ENCODE results near the gene SPATS1. TPM values are rescaled to one million over a fixed set of nuclear protein-coding genes. Genes with fewer than 3 reads are reported as not detected.

SPATS1 gene
- polyA plus RNA-seq, 3 donors = not detected

GRCh38 chr6:44390158-44390683 is 47.8 kb downstream of the SPATS1 start:
- H4K20me1 ChIP-seq (ENCODE audit: insufficient read depth, low read length) = peaks cover 68% of the 10 kb centered on the region
- no peaks in the 10 kb centered on the region for H3K9me3 ChIP-seq (replicated peaks in 1 of 2; ENCODE audit: control insufficient read depth in 1 of 2, insufficient read depth in 1 of 2, low read length in 2 of 2)
- H3K4me3 ChIP-seq (replicated peaks in 1 of 3; ENCODE audit: low read depth in 2 of 3, low read length in 3 of 3) = no peak overlapping the region
- H3K27ac ChIP-seq (ENCODE audit: low read depth in 1 of 2, low read length in 2 of 2) = no peak overlapping the region
- intact Hi-C loops (cut with micrococcal nuclease) = no loop called here
- Mint-ChIP-seq H3K9me3 (peaks cover 0 to 2% (median 0%) of the 10 kb centered on the region in 7 donors), H3K36me3 (peaks cover 51 to 56% of the 10 kb centered on the region in 2 donors), H3K27ac (no peak overlapping the region), H3K4me3 (no peak overlapping the region), H3K4me1 (peaks cover 31% of the 10 kb centered on the region), H3K27me3 (ENCODE audit: low read depth in 3 of 3) (no peaks in the 10 kb centered on the region)
- peaks cover 41 to 51% of the 10 kb centered on the region in 2 donors for H3K36me3 ChIP-seq (replicated peaks in 1 of 2; ENCODE audit: control insufficient read depth in 1 of 2, insufficient read depth in 2 of 2, low read length in 2 of 2)
- H3K79me2 ChIP-seq (ENCODE audit: insufficient read depth, low read length) = peaks cover 49% of the 10 kb centered on the region
- no peak for DNase-seq
- TF ChIP-seq CTCF (IDR thresholded peaks at IDR 0.05) = no peak
- H3K4me2 ChIP-seq (replicated peaks; ENCODE audit: extremely low read depth, low read length, poor library complexity, severe bottlenecking) = no peak overlapping the region
- no peak overlapping the region for H3K9ac ChIP-seq (ENCODE audit: insufficient read depth, low read length, poor library complexity, severe bottlenecking)
- peaks cover 24 to 28% of the 10 kb centered on the region in 2 donors for H3K4me1 ChIP-seq (ENCODE audit: control insufficient read depth in 1 of 2, insufficient read depth in 2 of 2, low read length in 2 of 2)
- H3K27me3 ChIP-seq (ENCODE audit: control insufficient read depth in 2 of 2, insufficient read depth in 2 of 2, low read length in 2 of 2) = no peaks in the 10 kb centered on the region
- no peak overlapping the region for H2AFZ ChIP-seq (ENCODE audit: insufficient read depth, low read depth, low read length, poor library complexity, severe bottlenecking)
- WGBS (ENCODE audit: insufficient coverage) = 89% methylated on average over 1 of the region's 1 CpG

Other genes with a start within 250 kb of the SPATS1 start
- gene MRPL14, start 215.2 kb upstream of the SPATS1 start, polyA plus RNA-seq = 10 to 100 TPM; 18.5 to 91.5 (median 78.2) TPM
- 10 to 100 TPM in 1 of 3 donors, 1 to 10 TPM in 2; 1.3 to 25.7 (median 1.9) TPM for gene TMEM63B, start 215.1 kb upstream of the SPATS1 start, polyA plus RNA-seq
- under 1 TPM in 1 of 3 donors, not detected in 2; 0.11 TPM for gene CAPN11, start 183.8 kb upstream of the SPATS1 start, polyA plus RNA-seq
- not detected for gene MYMX, start 125.7 kb upstream of the SPATS1 start, polyA plus RNA-seq
- 10 to 100 TPM; 14.3 to 23.2 (median 15.0) TPM for gene SLC29A1, start 119.1 kb upstream of the SPATS1 start, polyA plus RNA-seq
- gene HSP90AB1, start 95.5 kb upstream of the SPATS1 start, polyA plus RNA-seq = 100 to 1,000 TPM; 119 to 242 (median 145) TPM
- 10 to 100 TPM; 17.4 to 54.0 (median 30.6) TPM for gene SLC35B2, start 85.1 kb upstream of the SPATS1 start, polyA plus RNA-seq
- 100 to 1,000 TPM in 1 of 3 donors, 10 to 100 TPM in 2; 19.9 to 108 (median 23.2) TPM for gene NFKBIE, start 77.1 kb upstream of the SPATS1 start, polyA plus RNA-seq
- gene TMEM151B, start 72.2 kb upstream of the SPATS1 start, polyA plus RNA-seq = not detected
- gene AARS2, start 29.3 kb upstream of the SPATS1 start, polyA plus RNA-seq = 1 to 10 TPM; 1.8 to 4.5 (median 3.2) TPM
- 10 to 100 TPM in 1 of 3 donors, 1 to 10 TPM in 2; 4.9 to 10.2 (median 7.4) TPM for gene CDC5L, start 45.1 kb downstream of the SPATS1 start, polyA plus RNA-seq

Measured in CD14-positive monocyte (primary cell).